Measurements from ENCODE around the gene TPX2. TPM values are rescaled to one million over a fixed set of nuclear protein-coding genes. Genes with fewer than 3 reads are reported as not detected.

TPX2 gene
- polyA plus RNA-seq, 1 donor from 2014 or later, result 2.1 TPM

- H3K9me2 ChIP-seq (ENCODE audit: insufficient read depth, low read length), result no peaks in the 10 kb centered on the region
- H3K79me2 ChIP-seq (replicated peaks; ENCODE audit: insufficient read depth, low read length), result peaks cover 33% of the 10 kb centered on the region
- no peak overlapping the region for H3K9ac ChIP-seq (ENCODE audit: low read length)
- H3F3A ChIP-seq (ENCODE audit: insufficient read depth, low read length, poor library complexity, severe bottlenecking), result no peaks in the 10 kb centered on the region
- H2AFZ ChIP-seq (ENCODE audit: low read depth, low read length), result no peak overlapping the region
- H4K20me1 ChIP-seq (ENCODE audit: insufficient read depth), result no peaks in the 10 kb centered on the region
- no peaks in the 10 kb centered on the region for H3K9me3 ChIP-seq (ENCODE audit: low read length)
- TF ChIP-seq EP300 (conservative IDR thresholded peaks at IDR 0.05; ENCODE audit: poor library complexity, severe bottlenecking), result no peak
- TF ChIP-seq RAD21 (conservative IDR thresholded peaks at IDR 0.05), result no peak
- no peak for TF ChIP-seq SMC3 (conservative IDR thresholded peaks at IDR 0.05; ENCODE audit: poor library complexity)
- no peak for TF ChIP-seq TAF1 (IDR thresholded peaks at IDR 0.05; ENCODE audit: low read depth)
- no peak for TF ChIP-seq MXI1 (conservative IDR thresholded peaks at IDR 0.05; ENCODE audit: poor library complexity, severe bottlenecking)
- TF ChIP-seq, protein P1, sequence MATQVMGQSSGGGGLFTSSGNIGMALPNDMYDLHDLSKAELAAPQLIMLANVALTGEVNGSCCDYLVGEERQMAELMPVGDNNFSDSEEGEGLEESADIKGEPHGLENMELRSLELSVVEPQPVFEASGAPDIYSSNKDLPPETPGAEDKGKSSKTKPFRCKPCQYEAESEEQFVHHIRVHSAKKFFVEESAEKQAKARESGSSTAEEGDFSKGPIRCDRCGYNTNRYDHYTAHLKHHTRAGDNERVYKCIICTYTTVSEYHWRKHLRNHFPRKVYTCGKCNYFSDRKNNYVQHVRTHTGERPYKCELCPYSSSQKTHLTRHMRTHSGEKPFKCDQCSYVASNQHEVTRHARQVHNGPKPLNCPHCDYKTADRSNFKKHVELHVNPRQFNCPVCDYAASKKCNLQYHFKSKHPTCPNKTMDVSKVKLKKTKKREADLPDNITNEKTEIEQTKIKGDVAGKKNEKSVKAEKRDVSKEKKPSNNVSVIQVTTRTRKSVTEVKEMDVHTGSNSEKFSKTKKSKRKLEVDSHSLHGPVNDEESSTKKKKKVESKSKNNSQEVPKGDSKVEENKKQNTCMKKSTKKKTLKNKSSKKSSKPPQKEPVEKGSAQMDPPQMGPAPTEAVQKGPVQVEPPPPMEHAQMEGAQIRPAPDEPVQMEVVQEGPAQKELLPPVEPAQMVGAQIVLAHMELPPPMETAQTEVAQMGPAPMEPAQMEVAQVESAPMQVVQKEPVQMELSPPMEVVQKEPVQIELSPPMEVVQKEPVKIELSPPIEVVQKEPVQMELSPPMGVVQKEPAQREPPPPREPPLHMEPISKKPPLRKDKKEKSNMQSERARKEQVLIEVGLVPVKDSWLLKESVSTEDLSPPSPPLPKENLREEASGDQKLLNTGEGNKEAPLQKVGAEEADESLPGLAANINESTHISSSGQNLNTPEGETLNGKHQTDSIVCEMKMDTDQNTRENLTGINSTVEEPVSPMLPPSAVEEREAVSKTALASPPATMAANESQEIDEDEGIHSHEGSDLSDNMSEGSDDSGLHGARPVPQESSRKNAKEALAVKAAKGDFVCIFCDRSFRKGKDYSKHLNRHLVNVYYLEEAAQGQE (IDR thresholded peaks at IDR 0.05; ENCODE audit: borderline replicate concordance), result no peak
- H3K27ac ChIP-seq (ENCODE audit: low read length), result no peak overlapping the region
- no peaks in the 10 kb centered on the region for H3K27me3 ChIP-seq (ENCODE audit: insufficient read depth, low read depth, low read length)
- no peak overlapping the region for H3K4me3 ChIP-seq (ENCODE audit: low read length)
- no peaks in the 10 kb centered on the region for H3K36me3 ChIP-seq (ENCODE audit: insufficient read depth, low read length)
- no peak overlapping the region for H3K4me2 ChIP-seq (ENCODE audit: low read length)
Observed at GRCh38 chr20:31747640-31748039, 8.6 kb downstream of the TPX2 start.

GRCh38 chr20:31749223-31749622 lies 10.1 kb downstream of the TPX2 start:
- no peak overlapping the region for H3K4me2 ChIP-seq (ENCODE audit: low read length)
- no peak for TF ChIP-seq EZH2 (IDR thresholded peaks at IDR 0.05; ENCODE audit: borderline replicate concordance, insufficient read depth, low read length, poor library complexity, severe bottlenecking)
- TF ChIP-seq, protein P2, sequence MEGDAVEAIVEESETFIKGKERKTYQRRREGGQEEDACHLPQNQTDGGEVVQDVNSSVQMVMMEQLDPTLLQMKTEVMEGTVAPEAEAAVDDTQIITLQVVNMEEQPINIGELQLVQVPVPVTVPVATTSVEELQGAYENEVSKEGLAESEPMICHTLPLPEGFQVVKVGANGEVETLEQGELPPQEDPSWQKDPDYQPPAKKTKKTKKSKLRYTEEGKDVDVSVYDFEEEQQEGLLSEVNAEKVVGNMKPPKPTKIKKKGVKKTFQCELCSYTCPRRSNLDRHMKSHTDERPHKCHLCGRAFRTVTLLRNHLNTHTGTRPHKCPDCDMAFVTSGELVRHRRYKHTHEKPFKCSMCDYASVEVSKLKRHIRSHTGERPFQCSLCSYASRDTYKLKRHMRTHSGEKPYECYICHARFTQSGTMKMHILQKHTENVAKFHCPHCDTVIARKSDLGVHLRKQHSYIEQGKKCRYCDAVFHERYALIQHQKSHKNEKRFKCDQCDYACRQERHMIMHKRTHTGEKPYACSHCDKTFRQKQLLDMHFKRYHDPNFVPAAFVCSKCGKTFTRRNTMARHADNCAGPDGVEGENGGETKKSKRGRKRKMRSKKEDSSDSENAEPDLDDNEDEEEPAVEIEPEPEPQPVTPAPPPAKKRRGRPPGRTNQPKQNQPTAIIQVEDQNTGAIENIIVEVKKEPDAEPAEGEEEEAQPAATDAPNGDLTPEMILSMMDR (IDR thresholded peaks at IDR 0.05; ENCODE audit: poor library complexity, severe bottlenecking), result no peak
- no peaks in the 10 kb centered on the region for H3K9me2 ChIP-seq (ENCODE audit: insufficient read depth, low read length)
- H3K4me3 ChIP-seq (ENCODE audit: low read length), result no peak overlapping the region
- no peaks in the 10 kb centered on the region for H3K36me3 ChIP-seq (ENCODE audit: insufficient read depth, low read length)
- H3F3A ChIP-seq (ENCODE audit: insufficient read depth, low read length, poor library complexity, severe bottlenecking), result no peaks in the 10 kb centered on the region
- H3K27ac ChIP-seq (ENCODE audit: low read length), result no peak overlapping the region
- no peaks in the 10 kb centered on the region for H3K9me3 ChIP-seq (ENCODE audit: low read length)
- no peak overlapping the region for H2AFZ ChIP-seq (ENCODE audit: low read depth, low read length)
- peaks cover 32% of the 10 kb centered on the region for H3K79me2 ChIP-seq (replicated peaks; ENCODE audit: insufficient read depth, low read length)
- no peaks in the 10 kb centered on the region for H3K27me3 ChIP-seq (ENCODE audit: insufficient read depth, low read depth, low read length)
- no peak overlapping the region for H3K9ac ChIP-seq (ENCODE audit: low read length)
- H4K20me1 ChIP-seq (ENCODE audit: insufficient read depth), result no peaks in the 10 kb centered on the region

- Histone ChIP-seq H3K9me3 (ENCODE audit: low read length) (no peaks in the 10 kb centered on the region), H3K79me2 (replicated peaks; ENCODE audit: insufficient read depth, low read length) (peaks cover 41% of the 10 kb centered on the region), H3K4me2 (ENCODE audit: low read length) (no peak overlapping the region), H3F3A (ENCODE audit: insufficient read depth, low read length, poor library complexity, severe bottlenecking) (no peaks in the 10 kb centered on the region), H3K9me2 (ENCODE audit: insufficient read depth, low read length) (no peaks in the 10 kb centered on the region), H3K27me3 (ENCODE audit: insufficient read depth, low read depth, low read length) (no peaks in the 10 kb centered on the region), H2AFZ (ENCODE audit: low read depth, low read length) (no peak overlapping the region), H3K9ac (ENCODE audit: low read length) (no peak overlapping the region), H3K4me3 (ENCODE audit: low read length) (no peak overlapping the region), H4K20me1 (ENCODE audit: insufficient read depth) (no peaks in the 10 kb centered on the region), H3K36me3 (ENCODE audit: insufficient read depth, low read length) (no peaks in the 10 kb centered on the region), H3K27ac (ENCODE audit: low read length) (no peak overlapping the region)
- TF ChIP-seq EZH2 (IDR thresholded peaks at IDR 0.05; ENCODE audit: borderline replicate concordance, insufficient read depth, low read length, poor library complexity, severe bottlenecking) (no peak), SMC3 (conservative IDR thresholded peaks at IDR 0.05; ENCODE audit: poor library complexity) (no peak), MXI1 (conservative IDR thresholded peaks at IDR 0.05; ENCODE audit: poor library complexity, severe bottlenecking) (no peak), EP300 (conservative IDR thresholded peaks at IDR 0.05; ENCODE audit: poor library complexity, severe bottlenecking) (no peak), POLR2AphosphoS5 (IDR thresholded peaks at IDR 0.05) (no peak)
- TF ChIP-seq, protein P1 (IDR thresholded peaks at IDR 0.05; ENCODE audit: borderline replicate concordance), result no peak
- TF ChIP-seq, protein P2 (IDR thresholded peaks at IDR 0.05; ENCODE audit: poor library complexity, severe bottlenecking), result no peak
Observed at GRCh38 chr20:31751126-31751525, 12.0 kb downstream of the TPX2 start.
